Measurements from ENCODE around the gene DDIT4. TPM values are rescaled to one million over a fixed set of nuclear protein-coding genes. Genes with fewer than 3 reads are reported as not detected.

Gene DDIT4
- total and polyA plus RNA-seq, 2 of the 8 experiments (the other 6 are each of a cell fraction or from before 2014, with no cell fraction given) = 47.4 to 108 TPM

GRCh38 chr10:72240371-72240770, 33.4 kb upstream of the DDIT4 start:
- WGBS, 2 experiments (ENCODE audit: extremely low coverage in 1 of 2, insufficient coverage in 1 of 2, insufficient read length in 1 of 2, insufficient replicate concordance in 2 of 2, low coverage in 1 of 2, low lambda C conversion rate in 2 of 2, missing lambda C conversion rate in 1 of 2) = 92% methylated on average over 7 of the region's 7 CpGs; no CpG with 5 or more reads in 1 of the 2 experiments
- H3K79me2 ChIP-seq (ENCODE audit: control insufficient read depth in 1 of 2, insufficient read depth in 2 of 2, low read length in 2 of 2) = no peaks in the 10 kb centered on the region
- H3K79me1 ChIP-seq (ENCODE audit: low read depth, low read length) = no peaks in the 10 kb centered on the region
- no peaks in the 10 kb centered on the region; a peak in 1 of 7 replicates for H3K27me3 ChIP-seq (replicated peaks in 1 of 4; ENCODE audit: control insufficient read depth in 3 of 4, extremely low read depth in 1 of 4, insufficient read depth in 3 of 4, low read length in 3 of 4)
- no peak overlapping the region for H2AFZ ChIP-seq (ENCODE audit: low read length)
- no peak overlapping the region for H2BK120ac ChIP-seq (replicated peaks; ENCODE audit: low read depth, low read length)
- H3K9ac ChIP-seq (replicated peaks in 1 of 4; ENCODE audit: extremely low read depth in 1 of 4, low read depth in 3 of 4, low read length in 3 of 4) = no peak overlapping the region
- no peak overlapping the region for H3K27ac ChIP-seq (ENCODE audit: low read depth, low read length)
- no peak for FAIRE-seq
- H4K91ac ChIP-seq (replicated peaks; ENCODE audit: insufficient read length, low read length) = no peak overlapping the region
- H2BK20ac ChIP-seq (ENCODE audit: low read length) = no peak overlapping the region
- H2BK15ac ChIP-seq (ENCODE audit: low read length) = no peak overlapping the region
- H3K4me2 ChIP-seq (ENCODE audit: insufficient read depth in 1 of 2, low read depth in 2 of 2, low read length in 2 of 2) = no peak overlapping the region
- no peak overlapping the region for H4K8ac ChIP-seq (ENCODE audit: extremely low read depth, insufficient read depth, low read length)
- H3K23ac ChIP-seq (ENCODE audit: insufficient read length) = no peak overlapping the region
- H2AK5ac ChIP-seq (ENCODE audit: low read depth, low read length) = no peak overlapping the region
- no peak overlapping the region for H3K4ac ChIP-seq (replicated peaks; ENCODE audit: insufficient read length, low read depth, low read length)
- H4K5ac ChIP-seq (ENCODE audit: insufficient read length, low read depth, low read length) = no peak overlapping the region
- no peaks in the 10 kb centered on the region for H4K20me1 ChIP-seq (replicated peaks in 1 of 2; ENCODE audit: control insufficient read depth in 1 of 2, insufficient read depth in 2 of 2, low read length in 2 of 2)
- TF ChIP-seq TEAD4 (IDR thresholded peaks at IDR 0.05; ENCODE audit: low read depth, low read length) = no peak
- no peak for TF ChIP-seq ATF3 (IDR thresholded peaks at IDR 0.05; ENCODE audit: insufficient read depth, low read depth, low read length)
- TF ChIP-seq HDAC6 (IDR thresholded peaks at IDR 0.05; ENCODE audit: low read depth, low read length) = no peak
- no peak for TF ChIP-seq EP300 (IDR thresholded peaks at IDR 0.05; ENCODE audit: borderline replicate concordance in 1 of 2, low read depth in 2 of 2, low read length in 2 of 2)
- TF ChIP-seq, protein P1, sequence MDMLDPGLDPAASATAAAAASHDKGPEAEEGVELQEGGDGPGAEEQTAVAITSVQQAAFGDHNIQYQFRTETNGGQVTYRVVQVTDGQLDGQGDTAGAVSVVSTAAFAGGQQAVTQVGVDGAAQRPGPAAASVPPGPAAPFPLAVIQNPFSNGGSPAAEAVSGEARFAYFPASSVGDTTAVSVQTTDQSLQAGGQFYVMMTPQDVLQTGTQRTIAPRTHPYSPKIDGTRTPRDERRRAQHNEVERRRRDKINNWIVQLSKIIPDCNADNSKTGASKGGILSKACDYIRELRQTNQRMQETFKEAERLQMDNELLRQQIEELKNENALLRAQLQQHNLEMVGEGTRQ (IDR thresholded peaks at IDR 0.05; ENCODE audit: low read length) = no peak
- TF ChIP-seq TAF7 (optimal IDR thresholded peaks at IDR 0.05; ENCODE audit: borderline replicate concordance, low read depth, low read length) = no peak
- no peak for TF ChIP-seq BRCA1 (IDR thresholded peaks at IDR 0.05; ENCODE audit: low read depth, low read length)
- no peak overlapping the region for H3K18ac ChIP-seq (ENCODE audit: extremely low read depth, low read length)
- no peaks in the 10 kb centered on the region for H3K23me2 ChIP-seq (ENCODE audit: low read depth, low read length)
- H2BK5ac ChIP-seq (ENCODE audit: low read depth, low read length) = no peak overlapping the region
- ChIA-PET POLR2A (ENCODE audit: partially characterized antibody) (interaction anchor here (0.7 to 4.4 kb wide), 8 partner anchors 8 to 128 kb away, joined by 3 to 20 read pairs (median 4); partner anchors contain the start of gene DDIT4), CTCF (ENCODE audit: partially characterized antibody) (interaction anchor here (1.1 to 1.8 kb wide), 3 partner anchors 11 to 18 kb away, joined by 3 to 6 read pairs (median 3); no protein-coding TSS in a partner anchor)
- H3K36me3 ChIP-seq (ENCODE audit: control insufficient read depth in 2 of 4, insufficient read depth in 4 of 4, low read length in 3 of 4) = peaks cover 0 to 2% (median 0%) of the 10 kb centered on the region in 4 experiments; a peak in 2 of 8 replicates
- no peaks in the 10 kb centered on the region for H3K9me3 ChIP-seq (ENCODE audit: insufficient read depth in 2 of 2, low read depth in 1 of 2, low read length in 1 of 2)
- no peak overlapping the region for H3K56ac ChIP-seq (replicated peaks; ENCODE audit: insufficient read length, low read depth, low read length)
- H3K4me1 ChIP-seq (replicated peaks in 1 of 4; ENCODE audit: control insufficient read depth in 3 of 4, insufficient read depth in 4 of 4, low read length in 3 of 4) = no peaks in the 10 kb centered on the region; a peak in 1 of 7 replicates
- DNase-seq (ENCODE audit: low read depth in 1 of 2, low spot score in 2 of 2) = no peak
- no peak overlapping the region for H3K4me3 ChIP-seq (ENCODE audit: extremely low read depth in 1 of 4, insufficient read depth in 2 of 4, low read depth in 3 of 4, low read length in 4 of 4)
- H3K14ac ChIP-seq (ENCODE audit: insufficient read length) = no peak overlapping the region
- H2BK12ac ChIP-seq (ENCODE audit: low read depth, low read length) = no peak overlapping the region

Data from H1 (cell line).